CD4-positive, alpha-beta memory T cell (primary cell): ENCODE data around the gene SPACA7. TPM values are rescaled to one million over a fixed set of nuclear protein-coding genes. Genes with fewer than 3 reads are reported as not detected.

ENCODE experiments used
- CTCF ChIA-PET: fragments of 350-600 bp; sonication (Branson Sonifier 250); formaldehyde crosslinking; loops from one replicate; lab custom pipeline; 2021; ENCODE audit warnings: inconsistent platforms; ENCODE audit not compliant: partially characterized antibody; lab: Charles Lee
- POLR2A ChIA-PET: fragments of 350-600 bp; sonication (Branson Sonifier 250); formaldehyde crosslinking; loops from one replicate; lab custom pipeline; 2021; ENCODE audit not compliant: partially characterized antibody; lab: Charles Lee
- DNase-seq, 5 donors: peaks; one replicate each; pipeline versions ENCODE4 v3.0.0 to v3.0.0-alpha.2; 2020 to 2022; ENCODE audit warnings: mixed read lengths in 1 of 5
- H3K27ac ChIP-seq: one replicate; pipeline ENCODE4 v1.7.0; 2013; ENCODE audit warnings: low read depth, low read length
- H3K27me3 ChIP-seq: 2 replicates; pipeline ENCODE4 v1.7.0; 2013; ENCODE audit warnings: mild to moderate bottlenecking, low read length, moderate library complexity; ENCODE audit not compliant: insufficient read depth
- H3K36me3 ChIP-seq: 2 replicates; pipeline ENCODE4 v1.7.0; 2013; ENCODE audit warnings: mild to moderate bottlenecking, low read length, moderate library complexity; ENCODE audit not compliant: insufficient read depth
- H3K4me1 ChIP-seq: 2 replicates; pipeline ENCODE4 v1.7.0; 2013; ENCODE audit warnings: mild to moderate bottlenecking, low read length, moderate library complexity; ENCODE audit not compliant: insufficient read depth
- H3K4me3 ChIP-seq, 2 donors: one replicate each; pipeline ENCODE4 v1.7.0; 2013; ENCODE audit warnings: low read length in 2 of 2, mild to moderate bottlenecking in 1 of 2
- H3K9me3 ChIP-seq, 2 donors: one replicate each; pipeline ENCODE4 v1.7.0; 2013; ENCODE audit warnings: low read length in 2 of 2, control low read depth in 1 of 2; ENCODE audit not compliant: control insufficient read depth in 1 of 2
- H3K27ac Mint-ChIP-seq, 7 donors: one replicate each; pipeline ENCODE4 v1.8.0; 2020 to 2021; ENCODE audit warnings: mixed read lengths in 7 of 7, mild to moderate bottlenecking in 6 of 7, inconsistent platforms in 3 of 7, moderate library complexity in 3 of 7
- H3K27me3 Mint-ChIP-seq, 2 donors: one replicate each; pipeline ENCODE4 v1.8.0; 2020 to 2021; ENCODE audit warnings: mixed read lengths in 2 of 2
- H3K36me3 Mint-ChIP-seq, 2 donors: one replicate each; pipeline ENCODE4 v1.8.0; 2020 to 2021; ENCODE audit warnings: mixed read lengths in 2 of 2, inconsistent platforms in 1 of 2, mild to moderate bottlenecking in 1 of 2
- H3K4me1 Mint-ChIP-seq, 4 donors: one replicate each; pipeline ENCODE4 v1.8.0; 2020 to 2021; ENCODE audit warnings: mixed read lengths in 4 of 4, mild to moderate bottlenecking in 1 of 4
- H3K4me3 Mint-ChIP-seq, 8 donors: one replicate each; pipeline ENCODE4 v1.8.0; 2020 to 2021; ENCODE audit warnings: mixed read lengths in 8 of 8, mild to moderate bottlenecking in 7 of 8, moderate library complexity in 6 of 8, inconsistent platforms in 3 of 8
- H3K9me3 Mint-ChIP-seq, 8 donors: one replicate each; pipeline ENCODE4 v1.8.0; 2020 to 2021; ENCODE audit warnings: mixed read lengths in 8 of 8, mild to moderate bottlenecking in 5 of 8, inconsistent platforms in 3 of 8, moderate library complexity in 1 of 8
- intact Hi-C: fragments of 100-400 bp; cut with micrococcal nuclease; formaldehyde crosslinking; loops from one replicate; pipeline ENCODE4 v1.15.1; 2023
- polyA plus RNA-seq, 2 donors: library from polyadenylated mRNA; unstranded; fragments of 300-500 nt; fragmentation: Illumina TruSeq; gene quantifications; one replicate each; pipeline ENCODE4 v1.2.3, GENCODE V29; 2021
- total RNA-seq, 2 experiments: library from RNA; stranded (reverse); gene quantifications; one replicate each; pipeline ENCODE4 v1.2.3, GENCODE V29; 2021

Gene SPACA7
- total and polyA plus RNA-seq, 4 experiments from 2014 or later = not detected

GRCh38 chr13:112452380-112453206 lies 76.4 kb downstream of the SPACA7 start:
- CTCF ChIA-PET = no interaction called here
- peaks cover 0 to 3% of the 10 kb centered on the region in 2 donors for H3K27me3 Mint-ChIP-seq
- intact Hi-C loops = no loop called here

GRCh38 chr13:112453207-112453829 lies 77.2 kb downstream of the SPACA7 start:
- Mint-ChIP-seq H3K9me3 (peaks cover 0 to 2% (median 0%) of the 10 kb centered on the region in 8 donors), H3K27me3 (peaks cover 0 to 3% of the 10 kb centered on the region in 2 donors), H3K36me3 (no peaks in the 10 kb centered on the region), H3K4me1 (no peaks in the 10 kb centered on the region), H3K4me3 (no peak overlapping the region), H3K27ac (no peak overlapping the region)
- no peaks in the 10 kb centered on the region for H3K27me3 ChIP-seq
- no peak overlapping the region for H3K4me3 ChIP-seq
- H3K27ac ChIP-seq = no peak overlapping the region
- no peaks in the 10 kb centered on the region for H3K36me3 ChIP-seq
- no peaks in the 10 kb centered on the region for H3K4me1 ChIP-seq
- DNase-seq = no peak
- ChIA-PET POLR2A (no interaction called here), CTCF (no interaction called here)
- H3K9me3 ChIP-seq = no peaks in the 10 kb centered on the region
- intact Hi-C loops = no loop called here

More at GRCh38 chr13:112452380-112453206, 76.4 kb downstream of the SPACA7 start:
- Histone ChIP-seq H3K27ac (no peak overlapping the region), H3K27me3 (no peaks in the 10 kb centered on the region), H3K36me3 (no peaks in the 10 kb centered on the region), H3K9me3 (no peaks in the 10 kb centered on the region), H3K4me3 (no peak overlapping the region), H3K4me1 (no peaks in the 10 kb centered on the region)
- DNase-seq = no peak
- Mint-ChIP-seq H3K27ac (no peak overlapping the region), H3K9me3 (peaks cover 0 to 2% (median 0%) of the 10 kb centered on the region in 8 donors), H3K4me1 (no peaks in the 10 kb centered on the region), H3K36me3 (no peaks in the 10 kb centered on the region), H3K4me3 (no peak overlapping the region)
- POLR2A ChIA-PET = no interaction called here

- ChIA-PET CTCF (no interaction called here), POLR2A (no interaction called here)
- no peaks in the 10 kb centered on the region for H3K9me3 ChIP-seq
- Mint-ChIP-seq H3K27me3 (peaks cover 0 to 3% of the 10 kb centered on the region in 2 donors), H3K4me3 (no peak overlapping the region), H3K36me3 (no peaks in the 10 kb centered on the region), H3K9me3 (peaks cover 0 to 7% (median 3%) of the 10 kb centered on the region in 8 donors), H3K27ac (no peak overlapping the region), H3K4me1 (no peaks in the 10 kb centered on the region)
- H3K4me3 ChIP-seq = no peak overlapping the region
- H3K27ac ChIP-seq = no peak overlapping the region
- H3K4me1 ChIP-seq = no peaks in the 10 kb centered on the region
- intact Hi-C loops = no loop called here
- DNase-seq = no peak
- no peaks in the 10 kb centered on the region for H3K36me3 ChIP-seq
- no peaks in the 10 kb centered on the region for H3K27me3 ChIP-seq
Observed at GRCh38 chr13:112453874-112454647, 77.9 kb downstream of the SPACA7 start.

GRCh38 chr13:112454648-112455334 lies 78.6 kb downstream of the SPACA7 start:
- H3K27ac ChIP-seq = no peak overlapping the region
- Mint-ChIP-seq H3K4me1 (no peaks in the 10 kb centered on the region), H3K27ac (no peak overlapping the region), H3K9me3 (peaks cover 0 to 15% (median 6%) of the 10 kb centered on the region in 8 donors), H3K36me3 (no peaks in the 10 kb centered on the region), H3K4me3 (no peak overlapping the region), H3K27me3 (peaks cover 1 to 3% of the 10 kb centered on the region in 2 donors)
- H3K4me3 ChIP-seq = no peak overlapping the region
- ChIA-PET CTCF (no interaction called here), POLR2A (no interaction called here)
- no peaks in the 10 kb centered on the region for H3K27me3 ChIP-seq
- intact Hi-C loops = no loop called here
- no peaks in the 10 kb centered on the region for H3K4me1 ChIP-seq
- no peaks in the 10 kb centered on the region for H3K36me3 ChIP-seq
- DNase-seq = no peak
- no peaks in the 10 kb centered on the region for H3K9me3 ChIP-seq

GRCh38 chr13:112455476-112456059 lies 79.4 kb downstream of the SPACA7 start:
- POLR2A ChIA-PET = no interaction called here

GRCh38 chr13:112456138-112457056 lies 80.2 kb downstream of the SPACA7 start:
- DNase-seq = no peak
- POLR2A ChIA-PET = no interaction called here
- no peaks in the 10 kb centered on the region for H3K36me3 Mint-ChIP-seq
- H3K27ac Mint-ChIP-seq = no peak overlapping the region
- no peaks in the 10 kb centered on the region for H3K4me1 Mint-ChIP-seq
- intact Hi-C loops = no loop called here
- Histone ChIP-seq H3K4me1 (no peaks in the 10 kb centered on the region), H3K9me3 (no peaks in the 10 kb centered on the region), H3K27ac (no peak overlapping the region), H3K4me3 (no peak overlapping the region), H3K27me3 (no peaks in the 10 kb centered on the region), H3K36me3 (no peaks in the 10 kb centered on the region)
- peaks cover 3 to 4% of the 10 kb centered on the region in 2 donors for H3K27me3 Mint-ChIP-seq
- H3K9me3 Mint-ChIP-seq = peaks cover 0 to 19% (median 11%) of the 10 kb centered on the region in 8 donors
- CTCF ChIA-PET = no interaction called here
- H3K4me3 Mint-ChIP-seq = no peak overlapping the region

More at GRCh38 chr13:112455476-112456059, 79.4 kb downstream of the SPACA7 start:
- Histone ChIP-seq H3K36me3 (no peaks in the 10 kb centered on the region), H3K4me1 (no peaks in the 10 kb centered on the region), H3K27me3 (no peaks in the 10 kb centered on the region), H3K4me3 (no peak overlapping the region), H3K9me3 (no peaks in the 10 kb centered on the region), H3K27ac (no peak overlapping the region)
- DNase-seq = no peak
- no peaks in the 10 kb centered on the region for H3K36me3 Mint-ChIP-seq
- H3K4me3 Mint-ChIP-seq = no peak overlapping the region
- H3K27ac Mint-ChIP-seq = no peak overlapping the region
- H3K9me3 Mint-ChIP-seq = peaks cover 0 to 17% (median 11%) of the 10 kb centered on the region in 8 donors
- CTCF ChIA-PET = no interaction called here
- peaks cover 3 to 4% of the 10 kb centered on the region in 2 donors for H3K27me3 Mint-ChIP-seq
- no peaks in the 10 kb centered on the region for H3K4me1 Mint-ChIP-seq
- intact Hi-C loops = no loop called here
